A549 (cell line): ENCODE data around the gene C12orf54.
"Not testable (repeated sequence)": the region's sequence is repeated elsewhere in the genome, so short reads cannot be mapped to it uniquely, and the experiment has no call there.

ENCODE experiments used
- MAFK ChIP-seq: fragments of 450-650 bp; IDR thresholded peaks from 2 replicates; pipeline ENCODE4 v1.6.1; 2014; ENCODE audit not compliant: partially characterized antibody
- POLR2A ChIP-seq: IDR thresholded peaks from 2 replicates; pipeline ENCODE4 v1.6.1; 2012; ENCODE audit warnings: mild to moderate bottlenecking, low read length
- RAD21 ChIP-seq, 2 experiments: fragments of >200 bp in 1 of 2; sonication (Bioruptor Twin) in 1 of 2; formaldehyde crosslinking in 1 of 2; IDR thresholded peaks in 1 of 2; conservative IDR thresholded peaks in 1 of 2; 2 replicates in 1 of 2; 3 replicates in 1 of 2; pipeline ENCODE4 v1.6.1; 2012 to 2018; ENCODE audit warnings: inconsistent platforms in 1 of 2
- TF ChIP-seq, protein P1 (sequence below): fragments of >200 bp; sonication (Bioruptor Twin); formaldehyde crosslinking; IDR thresholded peaks from 3 replicates; pipeline ENCODE4 v1.5.1; 2016

DNA sequence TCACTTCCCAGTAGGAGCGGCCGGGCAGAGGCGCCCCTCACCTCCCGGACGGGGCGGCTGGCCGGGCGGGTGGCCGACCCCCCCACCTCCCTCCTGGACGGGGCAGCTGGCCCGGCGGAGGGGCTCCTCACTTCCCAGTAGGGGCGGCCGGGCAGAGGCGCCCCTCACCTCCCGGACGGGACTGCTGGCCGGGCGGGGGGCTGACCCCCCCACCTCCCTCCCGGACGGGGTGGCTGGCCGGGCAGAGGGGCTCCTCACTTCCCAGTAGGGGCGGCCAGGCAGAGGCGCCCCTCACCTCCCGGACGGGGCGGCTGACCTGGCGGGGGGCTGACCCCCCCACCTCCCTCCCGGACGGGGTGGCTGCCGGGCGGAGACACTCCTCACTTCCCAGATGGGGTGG is 18.0 kb downstream of the C12orf54 start:
- not testable (repeated sequence) for TF ChIP-seq POLR2A; RAD21 (conservative IDR thresholded peaks at IDR 0.05 in 1 of 2, IDR thresholded peaks at IDR 0.05 in 1 of 2); MAFK
- TF ChIP-seq, protein P1, sequence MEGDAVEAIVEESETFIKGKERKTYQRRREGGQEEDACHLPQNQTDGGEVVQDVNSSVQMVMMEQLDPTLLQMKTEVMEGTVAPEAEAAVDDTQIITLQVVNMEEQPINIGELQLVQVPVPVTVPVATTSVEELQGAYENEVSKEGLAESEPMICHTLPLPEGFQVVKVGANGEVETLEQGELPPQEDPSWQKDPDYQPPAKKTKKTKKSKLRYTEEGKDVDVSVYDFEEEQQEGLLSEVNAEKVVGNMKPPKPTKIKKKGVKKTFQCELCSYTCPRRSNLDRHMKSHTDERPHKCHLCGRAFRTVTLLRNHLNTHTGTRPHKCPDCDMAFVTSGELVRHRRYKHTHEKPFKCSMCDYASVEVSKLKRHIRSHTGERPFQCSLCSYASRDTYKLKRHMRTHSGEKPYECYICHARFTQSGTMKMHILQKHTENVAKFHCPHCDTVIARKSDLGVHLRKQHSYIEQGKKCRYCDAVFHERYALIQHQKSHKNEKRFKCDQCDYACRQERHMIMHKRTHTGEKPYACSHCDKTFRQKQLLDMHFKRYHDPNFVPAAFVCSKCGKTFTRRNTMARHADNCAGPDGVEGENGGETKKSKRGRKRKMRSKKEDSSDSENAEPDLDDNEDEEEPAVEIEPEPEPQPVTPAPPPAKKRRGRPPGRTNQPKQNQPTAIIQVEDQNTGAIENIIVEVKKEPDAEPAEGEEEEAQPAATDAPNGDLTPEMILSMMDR: not testable (repeated sequence)
